HepG2 (cell line): Measurements from ENCODE around the gene ESPNL. TPM values are rescaled to one million over a fixed set of nuclear protein-coding genes. Genes with fewer than 3 reads are reported as not detected.

Experiments used
- ETV6 ChIP-seq: sonication (generic); formaldehyde crosslinking; conservative IDR thresholded peaks from 2 replicates; pipeline ENCODE4 v1.4.0; 2020; ENCODE audit warnings: missing genetic modification reagents
- FOXK2 ChIP-seq: fragments of 450-650 bp; IDR thresholded peaks from 2 replicates; pipeline ENCODE4 v1.6.1; 2016
- GATAD1 ChIP-seq: IDR thresholded peaks from 2 replicates; pipeline ENCODE4 v1.6.1; 2016; ENCODE audit warnings: missing genetic modification reagents, missing compliant biosample characterization
- JUNB ChIP-seq: sonication (generic); formaldehyde crosslinking; IDR thresholded peaks from 2 replicates; pipeline ENCODE4 v1.8.0; 2022; ENCODE audit warnings: missing genetic modification reagents, mild to moderate bottlenecking, borderline replicate concordance
- NFIB ChIP-seq: sonication (generic); formaldehyde crosslinking; IDR thresholded peaks from 2 replicates; pipeline ENCODE4 v1.9.0; 2021; ENCODE audit warnings: missing genetic modification reagents, mild to moderate bottlenecking, borderline replicate concordance
- PBX2 ChIP-seq: IDR thresholded peaks from 2 replicates; pipeline ENCODE4 v1.6.1; 2016; ENCODE audit warnings: control low read depth
- PITX1 ChIP-seq: sonication (generic); formaldehyde crosslinking; IDR thresholded peaks from 2 replicates; pipeline ENCODE4 v1.5.1; 2020; ENCODE audit warnings: mild to moderate bottlenecking, missing genetic modification reagents
- POLR2A ChIP-seq, 2 experiments: IDR thresholded peaks; 2 replicates each; pipeline ENCODE4 v1.6.1; 2011; ENCODE audit warnings: low read depth in 2 of 2, low read length in 2 of 2, mild to moderate bottlenecking in 1 of 2, moderate library complexity in 1 of 2; ENCODE audit not compliant: insufficient read depth in 1 of 2
- PRPF4 ChIP-seq: fragments of 200-400 bp; formaldehyde crosslinking; IDR thresholded peaks from 2 replicates; pipeline ENCODE4 v1.6.1; 2016; ENCODE audit warnings: low read length, low read depth; ENCODE audit not compliant: poor library complexity, severe bottlenecking
- RBFOX2 ChIP-seq: fragments of 200-400 bp; formaldehyde crosslinking; IDR thresholded peaks from 2 replicates; pipeline ENCODE4 v1.6.1; 2017; ENCODE audit warnings: low read depth, mild to moderate bottlenecking, low read length
- SALL2 ChIP-seq: sonication (generic); formaldehyde crosslinking; IDR thresholded peaks from 2 replicates; pipeline ENCODE4 v1.8.1; 2023; ENCODE audit warnings: mild to moderate bottlenecking, missing genetic modification reagents, inconsistent platforms
- SNAI1 ChIP-seq: sonication (generic); formaldehyde crosslinking; IDR thresholded peaks from 2 replicates; pipeline ENCODE4 v1.5.0; 2020; ENCODE audit warnings: mild to moderate bottlenecking, missing genetic modification reagents, borderline replicate concordance
- SP140L ChIP-seq: sonication (generic); formaldehyde crosslinking; IDR thresholded peaks from 2 replicates; pipeline ENCODE4 v1.4.0; 2020; ENCODE audit warnings: missing genetic modification reagents, borderline replicate concordance
- THRA ChIP-seq: sonication (generic); formaldehyde crosslinking; IDR thresholded peaks from 2 replicates; pipeline ENCODE4 v1.4.0; 2020; ENCODE audit warnings: missing genetic modification reagents, borderline replicate concordance
- ZNF143 ChIP-seq: sonication (generic); formaldehyde crosslinking; IDR thresholded peaks from 2 replicates; pipeline ENCODE4 v1.4.0; 2020; ENCODE audit warnings: missing genetic modification reagents
- ZNF160 ChIP-seq: sonication (generic); formaldehyde crosslinking; IDR thresholded peaks from 2 replicates; pipeline ENCODE4 v1.8.0; 2022; ENCODE audit warnings: mild to moderate bottlenecking, inconsistent platforms, missing genetic modification reagents
- ZNF275 ChIP-seq: sonication (generic); formaldehyde crosslinking; IDR thresholded peaks from 2 replicates; pipeline ENCODE4 v1.8.0; 2022; ENCODE audit warnings: missing genetic modification reagents, mild to moderate bottlenecking, inconsistent platforms, borderline replicate concordance
- ZNF280D ChIP-seq: sonication (generic); formaldehyde crosslinking; IDR thresholded peaks from 2 replicates; pipeline ENCODE4 v1.5.1; 2020; ENCODE audit warnings: mild to moderate bottlenecking, missing genetic modification reagents
- ZNF558 ChIP-seq: sonication (generic); formaldehyde crosslinking; IDR thresholded peaks from 2 replicates; pipeline ENCODE4 v1.9.0; 2022; ENCODE audit warnings: mild to moderate bottlenecking, missing genetic modification reagents, borderline replicate concordance
- ZNF567 ChIP-seq: sonication (generic); formaldehyde crosslinking; IDR thresholded peaks from 2 replicates; pipeline ENCODE4 v1.8.1; 2023; ENCODE audit warnings: mild to moderate bottlenecking, missing genetic modification reagents, borderline replicate concordance
- ZNF615 ChIP-seq: sonication (generic); formaldehyde crosslinking; IDR thresholded peaks from 2 replicates; pipeline ENCODE4 v1.5.0; 2020; ENCODE audit warnings: mild to moderate bottlenecking, missing genetic modification reagents, borderline replicate concordance
- ZNF616 ChIP-seq: sonication (generic); formaldehyde crosslinking; IDR thresholded peaks from 2 replicates; pipeline ENCODE4 v1.5.0; 2020; ENCODE audit warnings: low read depth, mild to moderate bottlenecking, missing genetic modification reagents
- ZNF816 ChIP-seq: sonication (generic); formaldehyde crosslinking; IDR thresholded peaks from 2 replicates; pipeline ENCODE4 v1.8.0; 2022; ENCODE audit warnings: missing genetic modification reagents, mild to moderate bottlenecking, borderline replicate concordance
- ZNF850 ChIP-seq: sonication (generic); formaldehyde crosslinking; conservative IDR thresholded peaks from 2 replicates; pipeline ENCODE4 v1.9.0; 2021; ENCODE audit warnings: mild to moderate bottlenecking, missing genetic modification reagents
- polyA plus RNA-seq, 8 experiments: library from polyadenylated mRNA; depleted of rRNA in 3 of 8; stranded (reverse) in 7 of 8; unstranded in 1 of 8; fragments of >200 nt; fragmentation: Illumina TruSeq in 4 of 8; extraction: Trizol in 4 of 8; gene quantifications; 2 replicates each; pipeline versions ENCODE4 v1.2.1 to v1.2.3, GENCODE V29; 2011 to 2016; ENCODE audit warnings: low read depth in 4 of 8, missing spikeins in 1 of 8, mixed read lengths in 1 of 8; ENCODE audit not compliant: insufficient read depth in 1 of 8
- total RNA-seq, 5 experiments: library from RNA; depleted of rRNA; stranded (reverse); fragments of >200 nt; fragmentation: Illumina TruSeq; extraction: Trizol; gene quantifications; 2 replicates each; pipeline ENCODE4 v1.2.3, GENCODE V29; 2016; ENCODE audit warnings: low read depth in 1 of 5

ESPNL gene
- total and polyA plus RNA-seq, 2 of the 13 experiments (the other 11 are each of a cell fraction or from before 2014, with no cell fraction given) = 0.45 to 0.80 TPM

DNA sequence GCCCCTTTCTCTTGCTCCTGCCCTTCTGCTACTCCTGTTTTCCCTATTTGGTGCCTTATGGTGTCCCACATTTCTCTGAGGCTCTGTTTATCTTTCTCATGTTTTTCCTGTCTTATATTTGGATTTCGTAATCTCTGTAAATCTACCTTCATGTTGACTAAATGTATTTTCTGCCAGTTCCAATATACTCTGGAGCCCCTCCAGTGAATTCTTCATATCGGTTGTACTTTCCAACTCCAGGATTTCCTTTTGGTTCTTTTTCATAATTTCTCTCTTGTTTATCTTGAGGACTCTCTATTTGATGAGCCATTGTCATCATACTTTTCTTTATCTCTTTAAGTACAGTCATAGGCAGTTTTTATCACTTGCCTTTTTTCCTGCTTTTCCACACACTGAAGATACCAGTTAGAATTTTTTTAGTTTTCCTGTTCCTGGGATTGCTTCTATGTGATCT, 20.2 kb upstream of the ESPNL start (continued):
- peak; percentile 100 for TF ChIP-seq ZNF280D
- TF ChIP-seq ZNF558 (CRISPR knock-in tag) = 0 out of 2 replicates have a peak, but pooled peaks have one; percentile 52
- no peak for TF ChIP-seq ZNF615 (CRISPR knock-in tag)
- TF ChIP-seq PITX1 (CRISPR knock-in tag) = peak; percentile 84
- TF ChIP-seq POLR2A (IDR thresholded peaks at IDR 0.05; ENCODE audit: insufficient read depth in 1 of 2, low read depth in 2 of 2, low read length in 2 of 2) = no peak
- no peak for TF ChIP-seq PRPF4
- TF ChIP-seq ZNF275 (CRISPR knock-in tag) = no peak
- no peak for TF ChIP-seq NFIB (CRISPR knock-in tag)
- TF ChIP-seq THRA (CRISPR knock-in tag) = peak; percentile 83
- TF ChIP-seq ZNF816 (CRISPR knock-in tag) = peak; percentile 30; the same call in 1 of the 2 replicates
- TF ChIP-seq RBFOX2 = no peak
- TF ChIP-seq ZNF850 (CRISPR knock-in tag) = no peak
- no peak for TF ChIP-seq SALL2 (CRISPR knock-in tag)
- peak; percentile 74 for TF ChIP-seq GATAD1 (CRISPR knock-in tag)
- TF ChIP-seq ZNF616 (CRISPR knock-in tag) = no peak
- peak; percentile 88 for TF ChIP-seq FOXK2
- TF ChIP-seq ETV6 (CRISPR knock-in tag) = no peak; the same call in 1 of the 2 replicates
- no peak for TF ChIP-seq JUNB (CRISPR knock-in tag)
- TF ChIP-seq ZNF160 (CRISPR knock-in tag) = peak; percentile 100
- no peak for TF ChIP-seq PBX2 (CRISPR knock-in tag)
- TF ChIP-seq ZNF143 (CRISPR knock-in tag) = no peak
- TF ChIP-seq SNAI1 (CRISPR knock-in tag) = no peak
- no peak for TF ChIP-seq ZNF567 (CRISPR knock-in tag)
- TF ChIP-seq SP140L = peak; percentile 94; the same call in 1 of the 2 replicates
